ENCODE data around the gene TNPO2. TPM values are rescaled to one million over a fixed set of nuclear protein-coding genes. Genes with fewer than 3 reads are reported as not detected.
"Not testable (repeated sequence)": the region's sequence is repeated elsewhere in the genome, so short reads cannot be mapped to it uniquely, and the experiment has no call there.

TNPO2 gene
- total RNA-seq, 1 experiment from 2014 or later: 105 TPM

- ChIA-PET CTCF (interaction anchor here (1.0 kb wide), 1 partner anchor 17 kb away, joined by 4 read pairs; no protein-coding TSS in a partner anchor), POLR2A (no interaction called here)
- peak overlapping the region; percentile 27; the same call in 1 of the 2 replicates for H3K27ac Mint-ChIP-seq
- no peaks in the 10 kb centered on the region for H3K9me3 Mint-ChIP-seq
- peaks cover 39% of the 10 kb centered on the region for H3K36me3 Mint-ChIP-seq
- no peak for DNase-seq (ENCODE audit: low spot score)
- H3K4me3 Mint-ChIP-seq: peak overlapping the region; percentile 89
- TF ChIP-seq ZNF416 (CRISPR knock-in tag; IDR thresholded peaks at IDR 0.05): no peak
- no peak for TF ChIP-seq MLX (CRISPR knock-in tag; IDR thresholded peaks at IDR 0.05)
- no peak for TF ChIP-seq ZBTB21 (CRISPR knock-in tag; IDR thresholded peaks at IDR 0.05; ENCODE audit: borderline replicate concordance)
- no peak for TF ChIP-seq SMAD4 (CRISPR knock-in tag; IDR thresholded peaks at IDR 0.05)
- no peak for TF ChIP-seq MYBL2 (CRISPR knock-in tag; IDR thresholded peaks at IDR 0.05)
- TF ChIP-seq AFF4 (CRISPR knock-in tag; IDR thresholded peaks at IDR 0.05; ENCODE audit: borderline replicate concordance): no peak
- no peak for TF ChIP-seq OVOL2 (CRISPR knock-in tag; IDR thresholded peaks at IDR 0.05; ENCODE audit: borderline replicate concordance)
- no peak for TF ChIP-seq ZMAT4 (CRISPR knock-in tag; IDR thresholded peaks at IDR 0.05)
- no peak for TF ChIP-seq PRRX2 (CRISPR knock-in tag; IDR thresholded peaks at IDR 0.05)
- no peak for TF ChIP-seq SOX15 (CRISPR knock-in tag; IDR thresholded peaks at IDR 0.05)
- H3K27me3 Mint-ChIP-seq (ENCODE audit: low read depth): no peaks in the 10 kb centered on the region
- no peak for ATAC-seq
- H3K4me1 Mint-ChIP-seq: peaks cover 5% of the 10 kb centered on the region; the same call in 1 of the 2 replicates
Observed at GRCh38 chr19:12680034-12680433, 43.7 kb downstream of the TNPO2 start.

GRCh38 chr19:12678039-12678438 lies 45.7 kb downstream of the TNPO2 start:
- ChIA-PET CTCF (interaction anchor here (0.5 to 2.4 kb wide), 4 partner anchors 21 to 67 kb away, joined by 4 to 7 read pairs (median 6); partner anchors contain the start of genes ZNF490 and ZNF791), POLR2A (interaction anchor here (0.6 kb wide), 1 partner anchor 289 kb away, joined by 6 read pairs; no protein-coding TSS in a partner anchor)
- H3K4me3 Mint-ChIP-seq; ATAC-seq; H3K27ac Mint-ChIP-seq; DNase-seq (ENCODE audit: low spot score); H3K4me1 Mint-ChIP-seq; H3K9me3 Mint-ChIP-seq; H3K27me3 Mint-ChIP-seq (ENCODE audit: low read depth): not testable (repeated sequence)
- peaks cover 52% of the 10 kb centered on the region for H3K36me3 Mint-ChIP-seq

- no peaks in the 10 kb centered on the region for H3K27me3 Mint-ChIP-seq (ENCODE audit: low read depth)
- ATAC-seq (no peak), DNase-seq (ENCODE audit: low spot score) (no peak)
- H3K27ac Mint-ChIP-seq: no peak overlapping the region
- H3K4me1 Mint-ChIP-seq: peaks cover 6% of the 10 kb centered on the region; the same call in 1 of the 2 replicates
- peaks cover 59% of the 10 kb centered on the region for H3K36me3 Mint-ChIP-seq
- no peaks in the 10 kb centered on the region for H3K9me3 Mint-ChIP-seq
- ChIA-PET CTCF (interaction anchor here (0.6 to 2.4 kb wide), 13 partner anchors 11 to 171 kb away, joined by 3 to 12 read pairs (median 4); partner anchors contain the start of genes GET3, MAN2B1, THSD8 and WDR83), POLR2A (no interaction called here)
- no peak overlapping the region for H3K4me3 Mint-ChIP-seq
- TF ChIP-seq CBFB (CRISPR knock-in tag; IDR thresholded peaks at IDR 0.05; ENCODE audit: low read depth) (no peak), ESRRA (CRISPR knock-in tag; IDR thresholded peaks at IDR 0.05; ENCODE audit: borderline replicate concordance) (no peak), ZSCAN18 (CRISPR knock-in tag; IDR thresholded peaks at IDR 0.05) (no peak), FOXK1 (CRISPR knock-in tag; IDR thresholded peaks at IDR 0.05) (no peak), CTCF (IDR thresholded peaks at IDR 0.05) (no peak), HMGXB4 (CRISPR knock-in tag; IDR thresholded peaks at IDR 0.05) (no peak), SMAD3 (CRISPR knock-in tag; IDR thresholded peaks at IDR 0.05; ENCODE audit: borderline replicate concordance) (no peak), E2F1 (CRISPR knock-in tag; IDR thresholded peaks at IDR 0.05) (no peak)
Observed at GRCh38 chr19:12676928-12677327, 46.8 kb downstream of the TNPO2 start.

All from WTC11 (cell line).